ENCODE data around the gene FAM53B.

The FAM53B gene

GRCh38 chr10:124698545-124699469 lies 45.4 kb downstream of the FAM53B start:
- in situ Hi-C loops (cut with HindIII; ENCODE audit: low sequenced_read_pairs): loop anchor here (5.0 kb wide), 1 partner anchor 82 kb away; no protein-coding TSS in a partner anchor

GRCh38 chr10:124697837-124698544 lies 46.2 kb downstream of the FAM53B start:
- in situ Hi-C loops (cut with HindIII; ENCODE audit: low sequenced_read_pairs): loop anchor here (5.0 kb wide), 1 partner anchor 81 kb away; no protein-coding TSS in a partner anchor

- in situ Hi-C loops (cut with HindIII; ENCODE audit: low sequenced_read_pairs): loop anchor here (5.0 kb wide), 1 partner anchor 80 kb away; no protein-coding TSS in a partner anchor
Observed at GRCh38 chr10:124697443-124697836, 46.7 kb downstream of the FAM53B start.

GRCh38 chr10:124696446-124697392 lies 47.5 kb downstream of the FAM53B start:
- in situ Hi-C loops (cut with HindIII; ENCODE audit: low sequenced_read_pairs): loop anchor here (5.0 kb wide), 1 partner anchor 79 kb away; no protein-coding TSS in a partner anchor

- in situ Hi-C loops (cut with HindIII; ENCODE audit: low sequenced_read_pairs): loop anchor here (5.0 kb wide), 1 partner anchor 78 kb away; no protein-coding TSS in a partner anchor
Observed at GRCh38 chr10:124695259-124695658, 48.9 kb downstream of the FAM53B start.

- in situ Hi-C loops (cut with HindIII; ENCODE audit: low sequenced_read_pairs): loop anchor here (5.0 kb wide), 1 partner anchor 77 kb away; no protein-coding TSS in a partner anchor
Observed at GRCh38 chr10:124694481-124695220, 49.5 kb downstream of the FAM53B start.

GRCh38 chr10:124693801-124694416 lies 50.3 kb downstream of the FAM53B start:
- in situ Hi-C loops (cut with HindIII; ENCODE audit: low sequenced_read_pairs): no loop called here

GRCh38 chr10:124693396-124693795 lies 50.8 kb downstream of the FAM53B start:
- in situ Hi-C loops (cut with HindIII; ENCODE audit: low sequenced_read_pairs): no loop called here

GRCh38 chr10:124692100-124692446 lies 52.1 kb downstream of the FAM53B start:
- in situ Hi-C loops (cut with HindIII; ENCODE audit: low sequenced_read_pairs): no loop called here

- in situ Hi-C loops (cut with HindIII; ENCODE audit: low sequenced_read_pairs): no loop called here
Observed at GRCh38 chr10:124691421-124692099, 52.6 kb downstream of the FAM53B start.

- in situ Hi-C loops (cut with HindIII; ENCODE audit: low sequenced_read_pairs): no loop called here
Observed at GRCh38 chr10:124691002-124691401, 53.2 kb downstream of the FAM53B start.

- in situ Hi-C loops (cut with HindIII; ENCODE audit: low sequenced_read_pairs): no loop called here
Observed at GRCh38 chr10:124689911-124690498, 54.2 kb downstream of the FAM53B start.

GRCh38 chr10:124688889-124689670 lies 55.1 kb downstream of the FAM53B start:
- in situ Hi-C loops (cut with HindIII; ENCODE audit: low sequenced_read_pairs): no loop called here

GRCh38 chr10:124688386-124688785 lies 55.8 kb downstream of the FAM53B start:
- in situ Hi-C loops (cut with HindIII; ENCODE audit: low sequenced_read_pairs): no loop called here

GRCh38 chr10:124686707-124687376 lies 57.3 kb downstream of the FAM53B start:
- in situ Hi-C loops (cut with HindIII; ENCODE audit: low sequenced_read_pairs): no loop called here

- in situ Hi-C loops (cut with HindIII; ENCODE audit: low sequenced_read_pairs): no loop called here
Observed at GRCh38 chr10:124685261-124685660, 58.9 kb downstream of the FAM53B start.

GRCh38 chr10:124683814-124684213 lies 60.4 kb downstream of the FAM53B start:
- in situ Hi-C loops (cut with HindIII; ENCODE audit: low sequenced_read_pairs): no loop called here

Data from DLD1 (cell line).